CD4-positive, alpha-beta T cell treated with Interleukin-17A for 1 hour (primary cell): ENCODE results near the gene MCCD1.

Experiments used
- DNase-seq: peaks from one replicate; pipeline ENCODE4 v3.0.0-alpha.2; 2020

Gene MCCD1

DNA sequence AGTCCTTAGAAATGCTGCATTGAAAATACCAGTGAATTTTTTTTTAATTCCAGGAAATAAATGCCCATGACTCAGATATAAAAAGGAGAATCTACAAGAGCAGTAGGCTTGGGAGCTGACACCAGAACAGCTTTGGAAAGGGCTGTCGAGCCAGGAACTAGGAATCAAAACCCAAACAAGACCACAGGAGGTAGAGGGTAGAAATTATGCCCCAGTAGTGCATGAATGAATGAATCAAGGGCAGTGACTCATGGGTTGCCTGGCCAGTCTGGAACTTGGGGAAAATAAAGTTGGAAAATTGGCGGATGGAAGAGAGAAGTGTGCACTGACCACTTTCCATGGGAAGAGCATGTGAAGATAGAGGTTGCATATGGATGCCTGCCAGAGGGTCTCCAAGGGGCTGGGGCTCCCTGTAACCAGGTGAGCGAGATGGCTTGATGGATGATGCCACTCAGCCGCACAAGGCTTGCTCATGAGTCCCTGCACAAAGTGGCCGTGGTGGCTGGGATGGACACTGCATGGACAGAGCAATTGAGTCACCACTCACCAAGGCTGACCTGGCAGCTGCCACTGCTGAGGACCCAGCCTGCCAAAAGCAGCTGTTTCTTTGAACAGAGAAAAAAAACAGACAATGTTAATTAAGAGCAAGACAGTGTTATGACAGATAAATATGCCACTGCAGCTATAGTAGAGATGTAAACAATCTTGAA lies 15.2 kb upstream of the MCCD1 start:
- no peak for DNase-seq

DNA sequence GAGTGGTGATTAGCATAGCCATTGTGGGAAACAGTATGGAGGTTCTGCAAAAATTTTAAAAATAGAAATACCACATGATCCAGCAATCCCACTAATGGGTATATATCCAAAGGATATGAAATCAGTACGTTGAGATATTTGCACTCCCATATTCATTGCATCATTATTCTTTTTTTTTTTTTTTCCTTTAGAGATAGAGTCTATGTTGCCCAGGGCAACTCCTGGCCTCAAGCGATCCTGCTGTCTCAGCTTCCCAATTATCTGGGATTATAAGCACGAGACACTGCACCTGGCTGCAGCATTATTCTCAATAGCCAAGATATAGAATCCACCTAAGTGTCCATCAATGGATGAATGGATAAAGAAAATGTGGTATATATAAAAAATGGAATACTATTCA lies 6.9 kb upstream of the MCCD1 start:
- DNase-seq, result no peak

- no peak for DNase-seq
Measured at GRCh38 chr6:31525553-31525931, 3.2 kb upstream of the MCCD1 start.

DNA sequence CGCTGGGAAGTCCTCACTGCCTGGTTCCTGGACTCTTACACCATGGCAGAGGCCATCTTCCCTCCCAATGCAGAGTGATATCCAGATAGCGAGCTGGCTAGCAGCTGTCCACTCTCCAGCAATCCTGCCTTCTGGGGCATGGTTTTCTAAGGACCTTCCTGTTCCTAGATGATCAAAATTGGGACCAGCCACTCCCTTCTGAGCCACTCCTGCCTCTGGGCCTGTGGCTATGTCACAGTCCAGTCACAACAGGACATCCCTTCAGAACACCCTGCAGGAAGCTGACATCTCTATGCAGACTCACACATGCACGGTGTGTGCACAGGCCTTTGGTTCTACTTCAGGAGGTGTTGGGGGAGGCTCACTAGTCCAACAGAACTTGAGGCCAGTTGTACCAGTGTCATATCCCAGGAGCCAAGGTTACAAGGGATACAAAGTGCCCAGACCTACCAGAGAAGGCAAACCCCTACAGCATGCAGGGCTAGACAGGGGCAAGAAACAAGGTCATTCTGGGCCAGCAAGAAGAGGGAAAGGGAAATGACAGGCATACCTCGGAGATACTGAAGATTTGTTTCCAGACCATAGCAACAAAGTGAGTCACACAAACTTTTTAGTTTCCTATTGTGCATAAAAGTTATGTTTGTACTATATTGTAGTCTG lies 2.7 kb upstream of the MCCD1 start:
- no peak for DNase-seq

DNA sequence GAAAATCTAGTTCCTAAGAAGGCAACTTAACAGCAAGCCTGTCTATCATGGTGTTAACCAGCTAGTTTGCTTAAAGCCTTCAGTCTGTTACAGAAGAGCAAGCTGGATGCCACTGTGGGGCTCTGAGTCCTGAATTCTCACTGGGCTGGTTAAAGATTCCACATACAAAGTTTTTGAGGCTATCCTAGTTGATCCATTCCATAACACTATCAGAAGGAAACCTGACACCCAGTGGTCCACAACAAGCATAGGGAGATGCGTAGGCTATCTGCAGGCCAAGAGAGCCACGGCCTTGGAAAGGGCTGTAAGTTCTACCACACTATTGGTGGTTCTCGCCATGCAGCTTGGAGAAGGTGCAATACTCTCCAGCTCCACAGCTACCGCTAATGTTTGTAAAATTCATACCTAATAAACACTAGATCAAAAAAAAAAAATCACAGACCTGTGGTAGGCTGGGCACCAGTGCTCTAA lies 420 bp upstream of the MCCD1 start:
- no peak for DNase-seq

- no peak for DNase-seq
Measured at GRCh38 chr6:31529329-31530150, 778 bp downstream of the MCCD1 start.

DNA sequence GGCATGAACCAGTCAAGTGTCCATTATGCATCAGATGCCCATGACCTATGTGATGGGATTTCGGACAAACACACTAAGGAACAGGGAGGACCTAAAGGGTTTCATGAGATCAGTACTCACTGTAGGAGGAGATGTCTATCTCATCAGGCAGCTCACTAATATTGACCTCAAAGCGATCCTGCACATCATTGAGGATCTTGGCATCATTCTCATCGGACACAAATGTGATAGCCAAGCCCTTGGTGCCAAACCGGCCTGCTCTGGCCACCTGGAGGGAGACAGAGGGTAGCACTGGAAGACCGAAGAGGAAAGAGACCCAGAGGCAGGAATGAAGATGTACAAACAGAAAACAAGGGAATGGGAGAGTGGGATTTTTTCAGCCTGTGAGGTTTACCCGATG lies 1.9 kb downstream of the MCCD1 start:
- DNase-seq, result no peak

DNA sequence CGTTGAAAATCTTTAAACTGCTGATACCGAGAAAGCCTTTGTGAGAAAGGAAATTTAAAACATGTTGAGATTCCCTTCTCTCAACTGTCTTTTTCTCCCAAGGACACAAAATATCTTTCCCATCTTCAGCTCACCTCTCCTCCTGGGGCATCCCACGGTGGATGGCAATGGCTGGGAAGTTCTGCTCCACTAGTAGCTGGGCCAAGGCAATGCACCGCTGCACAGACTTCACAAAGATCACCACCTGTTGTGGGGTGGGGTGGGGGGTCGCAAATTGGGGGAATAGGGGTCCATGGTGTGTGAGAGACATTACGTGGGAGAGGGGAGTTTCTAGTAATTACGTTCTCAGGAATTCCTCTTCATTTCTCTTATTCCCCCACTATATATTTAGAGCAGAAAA lies 2.4 kb downstream of the MCCD1 start:
- no peak for DNase-seq

- no peak for DNase-seq
Measured at GRCh38 chr6:31531771-31532643, 3.2 kb downstream of the MCCD1 start.

- DNase-seq, result no peak
Measured at GRCh38 chr6:31532644-31533454, 4.1 kb downstream of the MCCD1 start.

GRCh38 chr6:31533455-31533841 lies 4.7 kb downstream of the MCCD1 start:
- DNase-seq, result no peak

- DNase-seq, result no peak
Measured at GRCh38 chr6:31534011-31534410, 5.2 kb downstream of the MCCD1 start.

GRCh38 chr6:31534521-31535040 lies 5.8 kb downstream of the MCCD1 start:
- no peak for DNase-seq

DNA sequence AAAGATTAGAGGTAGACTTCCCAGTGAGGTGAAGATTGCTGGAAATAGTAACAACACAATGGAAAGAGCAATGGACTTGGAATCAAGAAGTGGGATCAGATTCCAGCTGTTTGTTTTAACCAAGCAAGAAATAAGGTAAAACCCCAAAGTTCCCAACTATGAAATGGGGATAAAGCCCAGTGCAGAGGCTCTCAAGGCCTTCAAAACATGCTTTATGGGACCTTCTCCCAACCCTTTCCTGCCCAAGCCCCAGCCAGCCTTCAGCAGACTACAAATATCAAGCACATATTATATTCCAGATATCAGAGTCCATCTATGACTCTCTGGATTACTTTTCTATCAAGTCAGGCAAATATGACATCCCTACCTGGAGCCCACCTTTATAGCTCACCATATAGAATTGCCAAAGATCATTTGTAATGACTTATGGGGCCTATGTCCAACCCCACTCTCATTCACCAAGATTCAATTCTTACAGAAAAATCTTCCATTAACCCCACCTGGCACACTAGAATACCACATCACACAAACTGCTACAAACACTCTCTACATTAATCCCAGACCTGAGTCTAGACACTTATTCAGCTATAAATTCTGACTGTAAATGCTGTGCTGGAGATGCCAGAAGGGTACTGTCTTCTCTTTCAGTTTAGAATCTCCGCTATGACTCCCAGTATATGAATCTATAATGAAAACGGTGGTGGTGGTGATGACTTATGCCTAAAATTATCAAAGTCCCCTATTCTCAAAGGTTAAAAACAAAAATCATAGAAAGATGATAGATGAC lies 7.0 kb downstream of the MCCD1 start:
- no peak for DNase-seq

DNA sequence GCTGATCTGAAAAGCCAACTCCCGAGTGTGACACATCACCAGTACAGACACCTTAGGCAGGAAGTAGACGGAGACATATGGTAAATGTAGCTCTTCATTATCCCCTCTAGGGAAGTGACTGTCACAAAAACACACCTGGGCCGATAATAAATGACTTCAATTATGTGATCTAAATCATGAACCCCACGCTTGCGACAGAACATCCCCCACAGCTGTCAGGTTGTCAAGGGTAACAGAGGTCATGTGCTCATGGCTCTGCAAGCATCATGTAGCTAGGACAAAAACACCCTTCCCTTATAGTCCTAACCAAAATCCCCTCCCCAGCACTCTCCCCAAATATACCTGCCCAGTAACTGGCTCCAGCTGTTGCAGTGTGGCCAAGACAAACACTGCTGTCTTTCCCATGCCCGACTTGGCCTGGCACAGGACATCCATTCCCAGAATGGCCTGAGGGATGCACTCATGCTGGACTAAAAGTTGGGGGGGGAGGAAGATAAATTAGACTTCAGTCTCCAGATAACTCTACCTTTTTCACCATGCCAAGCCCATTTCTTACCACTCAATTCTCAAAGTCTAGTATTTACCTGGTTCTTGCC lies 10.1 kb downstream of the MCCD1 start:
- peak; percentile 56 for DNase-seq

GRCh38 chr6:31540640-31541039 lies 11.9 kb downstream of the MCCD1 start:
- DNase-seq, result no peak

- peak; percentile 87 for DNase-seq
Measured at GRCh38 chr6:31541059-31541657, 12.4 kb downstream of the MCCD1 start.

GRCh38 chr6:31541658-31542521 lies 13.1 kb downstream of the MCCD1 start, which contains the start of gene DDX39B:
DDX39B (minus strand) TSS chr6:31542003; CDS start chr6:31540532, 1,471 bp downstream.
- DNase-seq, result peak; percentile 96

GRCh38 chr6:31543639-31544038 lies 14.9 kb downstream of the MCCD1 start:
- no peak for DNase-seq
